Pulmonary artery endothelial cell (primary cell): ENCODE measurements around the gene PAX5. TPM values are rescaled to one million over a fixed set of nuclear protein-coding genes. Genes with fewer than 3 reads are reported as not detected.

Experiments used
- DNase-seq: peaks from one replicate; pipeline ENCODE4 v3.0.0-alpha.2; 2011; ENCODE audit warnings: low read depth, low spot score
- total RNA-seq: library from RNA; depleted of rRNA; stranded (reverse); fragments of >200 nt; gene quantifications from 2 replicates; pipeline ENCODE4 v1.2.3, GENCODE V29; 2014

PAX5 gene
- total RNA-seq, 1 donor from 2014 or later, result not detected

GRCh38 chr9:37025071-37025822, 8.8 kb downstream of the PAX5 start:
- DNase-seq, result no peak

- DNase-seq, result no peak
These were observed 16.5 kb downstream of the PAX5 start for GRCh38 chr9:37017546-37017945.

- DNase-seq, result no peak
These were observed 22.5 kb downstream of the PAX5 start for GRCh38 chr9:37011530-37011929.

GRCh38 chr9:37010976-37011375, 23.1 kb downstream of the PAX5 start:
- no peak for DNase-seq

- no peak for DNase-seq
These were observed 23.9 kb downstream of the PAX5 start for GRCh38 chr9:37010180-37010579.

- DNase-seq, result no peak
These were observed 26.8 kb downstream of the PAX5 start for GRCh38 chr9:37007295-37007694.

GRCh38 chr9:37005517-37006140, 28.4 kb downstream of the PAX5 start:
- no peak for DNase-seq

GRCh38 chr9:37004424-37004935, 29.6 kb downstream of the PAX5 start:
- DNase-seq, result no peak

GRCh38 chr9:37002413-37003217, 31.5 kb downstream of the PAX5 start:
- no peak for DNase-seq

- DNase-seq, result no peak
These were observed 32.0 kb downstream of the PAX5 start for GRCh38 chr9:37002036-37002412.

- DNase-seq, result no peak
These were observed 32.6 kb downstream of the PAX5 start for GRCh38 chr9:37001459-37001858.

- no peak for DNase-seq
These were observed 34.2 kb downstream of the PAX5 start for GRCh38 chr9:36999728-37000333.

- no peak for DNase-seq
These were observed 36.7 kb downstream of the PAX5 start for GRCh38 chr9:36997414-36997813.

GRCh38 chr9:36996706-36997086, 37.4 kb downstream of the PAX5 start:
- DNase-seq, result no peak

- DNase-seq, result peak; percentile 29
These were observed 38.0 kb downstream of the PAX5 start for GRCh38 chr9:36995927-36996705.

GRCh38 chr9:36993933-36994764, 39.9 kb downstream of the PAX5 start:
- DNase-seq, result no peak

- DNase-seq, result no peak
These were observed 41.4 kb downstream of the PAX5 start for GRCh38 chr9:36992501-36993316.

GRCh38 chr9:36991516-36992134, 42.4 kb downstream of the PAX5 start:
- no peak for DNase-seq

GRCh38 chr9:36988848-36989247, 45.2 kb downstream of the PAX5 start:
- DNase-seq, result no peak
